B cell (primary cell): ENCODE results near the gene FADS6.

Experiments
- CTCF ChIP-seq: fragments of 200-600 bp; IDR thresholded peaks from one replicate; pipeline ENCODE4 v1.8.0; 2022; ENCODE audit warnings: antibody characterized with exemption, mild to moderate bottlenecking
- EZH2 ChIP-seq: IDR thresholded peaks from 2 replicates; pipeline ENCODE4 v1.6.1; 2012; ENCODE audit warnings: borderline replicate concordance, low read depth, mild to moderate bottlenecking, moderate library complexity, low read length; ENCODE audit not compliant: insufficient read depth, poor library complexity, severe bottlenecking

- TF ChIP-seq CTCF (no peak), EZH2 (no peak)
These were observed 43.1 kb downstream of the FADS6 start for GRCh38 chr17:74850310-74850709.
